Lung microvascular endothelial cell (primary cell): ENCODE results near the gene KIF1A. TPM values are rescaled to one million over a fixed set of nuclear protein-coding genes. Genes with fewer than 3 reads are reported as not detected.

ENCODE experiments used
- DNase-seq, 2 donors: peaks; one replicate each; pipeline versions ENCODE4 v3.0.0 to v3.0.0-alpha.2; 2010; ENCODE audit warnings: low read depth in 2 of 2
- total RNA-seq: library from RNA; depleted of rRNA; stranded (reverse); fragments of >200 nt; gene quantifications from 2 replicates; pipeline ENCODE4 v1.2.1, GENCODE V29; 2014

The KIF1A gene
- total RNA-seq, 1 donor from 2014 or later: 0.20 TPM

GRCh38 chr2:240768216-240768615, 51.8 kb downstream of the KIF1A start:
- no peak for DNase-seq

DNA sequence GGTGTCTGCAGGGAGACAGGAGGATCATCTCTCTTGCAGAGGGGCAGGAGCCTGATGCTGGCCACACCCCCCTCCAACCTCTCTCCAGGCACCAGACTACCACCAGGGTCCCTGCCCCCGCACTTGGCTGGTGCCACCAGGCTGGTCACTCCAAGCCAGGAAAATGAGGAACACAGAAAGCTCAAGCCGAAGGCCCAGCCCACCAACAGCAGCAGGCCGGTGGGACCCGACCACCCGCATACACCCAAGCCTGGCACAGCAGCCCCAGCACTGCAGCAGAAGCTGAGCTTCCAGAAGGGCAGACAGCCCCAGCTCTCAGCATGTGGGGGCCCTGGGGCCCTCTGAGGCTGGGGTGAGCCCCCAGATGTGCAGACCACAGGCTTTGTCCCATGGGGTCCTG, 52.7 kb downstream of the KIF1A start:
- DNase-seq: no peak

DNA sequence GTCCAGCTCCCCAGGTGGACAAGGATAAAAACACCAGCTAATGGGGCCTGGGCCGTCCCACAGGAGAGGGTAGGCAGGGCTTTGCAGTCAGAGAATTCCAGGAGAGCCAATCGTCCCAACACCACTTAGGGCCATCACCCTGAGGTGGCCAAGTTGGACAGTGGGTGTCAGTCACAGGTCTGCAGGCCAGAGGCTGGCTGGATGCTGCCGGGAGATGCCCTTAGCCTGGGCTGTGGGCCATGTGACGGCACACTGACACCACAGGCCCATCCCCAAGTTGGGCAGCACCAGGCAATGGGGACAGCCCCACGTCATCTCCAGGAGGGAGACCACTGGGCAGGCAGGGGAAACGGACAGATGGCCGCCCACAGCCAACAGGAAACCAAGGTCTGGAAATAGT, 53.9 kb downstream of the KIF1A start:
- DNase-seq: no peak

DNA sequence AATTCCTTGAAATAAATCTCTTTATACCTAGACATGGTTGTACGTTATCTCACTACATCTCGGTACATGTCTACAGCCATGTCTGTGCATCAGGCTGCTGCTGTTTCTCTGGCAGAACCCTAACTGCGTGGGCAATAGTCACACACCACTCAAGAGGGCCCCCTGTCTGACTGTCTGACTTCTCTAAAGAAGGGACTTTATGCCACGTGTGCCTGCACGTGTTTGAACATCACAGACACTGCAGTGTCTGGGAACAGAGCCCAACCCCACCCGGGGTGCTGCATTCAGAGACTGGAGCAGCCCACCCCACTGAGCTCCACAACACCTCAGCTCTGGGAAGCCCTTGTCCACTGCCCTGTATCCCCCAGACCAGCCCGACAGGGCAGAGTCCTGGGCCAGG, 55.0 kb downstream of the KIF1A start:
- no peak for DNase-seq

GRCh38 chr2:240764605-240765004, 55.4 kb downstream of the KIF1A start:
- no peak for DNase-seq

- DNase-seq: no peak
Observed at GRCh38 chr2:240762971-240763370, 57.0 kb downstream of the KIF1A start.

DNA sequence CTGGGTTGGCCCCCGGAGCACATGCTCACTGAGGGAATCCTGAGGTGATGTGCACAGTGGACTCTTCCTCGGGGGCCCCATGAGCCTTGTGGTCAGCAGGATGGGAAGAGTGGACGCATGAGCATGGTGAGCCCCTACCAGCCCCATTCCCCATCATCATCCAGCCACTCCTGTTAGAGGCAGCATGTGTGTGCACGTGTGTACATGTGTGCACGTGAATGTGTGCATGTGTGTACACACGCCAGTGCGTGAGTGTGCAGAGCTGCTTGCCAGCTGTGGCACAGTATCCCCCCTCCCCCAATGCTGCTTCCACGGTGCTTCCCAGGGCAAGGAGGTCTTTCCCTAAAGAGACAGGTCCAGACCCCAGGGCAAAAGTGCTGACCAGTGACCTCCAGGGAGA, 57.8 kb downstream of the KIF1A start:
- DNase-seq: no peak

DNA sequence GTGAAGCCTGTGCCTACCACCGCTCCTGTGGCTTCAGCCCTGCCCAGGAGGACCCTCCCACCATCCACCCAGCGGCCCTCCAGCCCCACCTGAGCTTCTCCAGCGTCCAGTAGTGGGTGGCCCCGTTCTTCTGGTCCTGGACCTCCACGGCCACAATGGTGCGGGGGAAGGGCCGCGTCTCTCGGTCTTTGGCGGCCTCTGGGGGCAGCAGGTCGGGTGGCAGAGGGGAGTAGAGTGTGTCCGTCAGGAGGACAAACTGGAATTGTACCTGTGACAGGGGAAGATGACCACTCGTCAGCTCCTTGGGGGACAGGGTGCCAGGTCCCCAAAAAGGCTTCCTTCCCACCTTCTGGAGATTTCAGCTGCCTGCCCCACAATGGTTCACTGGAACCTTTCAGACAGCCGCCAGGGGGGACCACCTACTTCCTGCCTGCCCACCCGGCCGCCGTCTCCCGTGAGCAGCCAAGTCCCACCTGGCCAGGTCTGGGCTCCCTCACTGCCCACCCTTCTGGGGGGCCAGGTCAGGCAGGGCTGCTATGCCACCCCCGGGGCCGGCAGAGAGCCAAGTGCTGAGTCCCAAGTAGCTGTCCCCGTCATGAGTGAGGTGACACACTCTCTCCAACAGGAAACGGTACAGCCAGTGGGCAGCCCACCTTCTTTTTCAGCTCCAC, 59.3 kb downstream of the KIF1A start:
- DNase-seq: no peak

- DNase-seq: no peak
Observed at GRCh38 chr2:240760121-240760520, 59.9 kb downstream of the KIF1A start.

DNA sequence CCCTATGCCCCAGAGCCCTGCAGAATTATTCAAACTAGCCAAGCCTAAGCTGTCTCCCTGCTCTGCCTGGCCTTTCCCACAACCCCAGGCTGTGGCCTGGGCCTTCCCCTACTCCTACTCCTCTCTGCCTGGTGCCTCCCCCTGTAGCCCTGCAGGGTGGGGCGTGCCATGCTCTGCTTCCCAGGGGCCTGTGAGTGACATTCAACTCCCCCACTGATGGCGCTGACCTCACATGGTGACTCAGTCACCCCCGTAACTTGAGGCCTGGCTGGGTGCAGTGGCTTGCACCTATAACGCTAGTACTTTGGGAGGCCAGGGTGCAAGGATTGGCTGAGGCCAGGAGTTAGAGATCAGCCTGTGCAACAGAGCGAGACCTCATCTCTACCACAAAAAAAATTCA, 60.6 kb downstream of the KIF1A start:
- no peak for DNase-seq

- DNase-seq: no peak
Observed at GRCh38 chr2:240757086-240757614, 62.9 kb downstream of the KIF1A start.

DNA sequence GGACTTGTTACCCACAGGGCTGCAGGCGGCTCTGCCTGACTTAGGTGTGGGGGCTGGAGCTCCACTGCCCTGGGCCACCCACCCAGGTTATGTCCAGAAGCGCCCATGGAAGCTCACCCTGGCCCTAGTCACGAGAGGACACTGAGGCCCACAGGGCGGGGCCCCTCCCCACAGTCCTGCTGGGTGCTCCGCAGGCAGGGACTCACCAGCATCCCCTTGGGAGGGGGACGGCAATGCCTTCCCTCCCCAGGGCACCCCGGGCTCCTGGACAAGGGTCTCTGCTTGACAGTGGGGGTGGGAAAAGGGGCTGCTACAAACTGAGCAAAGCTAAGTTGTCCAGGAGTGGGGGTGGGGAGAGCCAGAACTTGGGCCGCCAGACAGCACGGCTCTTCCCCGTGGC, 67.8 kb downstream of the KIF1A start:
- DNase-seq: no peak

DNA sequence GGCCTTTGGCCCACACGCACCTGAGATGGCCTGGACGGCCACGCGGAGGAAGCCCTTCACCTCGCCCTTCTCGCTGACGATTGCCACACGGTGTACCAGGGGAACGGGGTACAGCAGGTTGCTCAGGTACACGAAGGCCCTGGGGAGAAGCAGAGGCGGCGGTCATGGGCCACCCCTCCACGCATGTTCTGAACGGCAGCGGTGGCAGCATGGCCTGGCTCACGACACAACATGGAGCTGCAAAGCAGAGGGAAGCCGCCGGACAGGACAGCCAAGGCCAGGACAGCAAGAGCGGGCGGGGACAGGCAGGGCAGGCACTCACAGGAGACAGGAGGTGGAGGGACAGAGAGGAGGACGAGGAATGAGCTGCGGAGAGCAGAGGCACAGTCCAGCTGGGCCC, 69.6 kb downstream of the KIF1A start:
- no peak for DNase-seq

DNA sequence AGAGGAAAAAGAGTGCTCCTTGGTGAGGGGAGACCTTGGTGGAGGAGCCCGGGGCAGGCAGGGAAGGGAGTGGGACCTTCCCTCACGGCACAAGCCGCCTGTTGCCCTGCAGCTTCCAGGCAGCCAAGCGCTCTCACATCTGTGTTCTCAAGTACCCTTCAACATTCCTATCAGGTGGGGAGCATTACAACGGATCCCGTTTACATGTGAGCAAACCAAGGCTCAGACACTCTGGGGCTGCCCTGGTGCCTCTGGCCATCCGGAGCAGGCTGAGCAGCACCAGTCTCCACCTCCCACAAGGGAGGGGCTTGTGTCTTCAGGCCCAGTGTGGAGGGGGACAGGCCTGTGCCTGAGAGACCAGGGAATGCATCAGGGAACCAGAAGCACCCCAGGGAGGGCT, 70.5 kb downstream of the KIF1A start:
- DNase-seq: no peak

- DNase-seq: no peak
Observed at GRCh38 chr2:240747256-240747655, 72.8 kb downstream of the KIF1A start.

- DNase-seq: no peak
Observed at GRCh38 chr2:240746671-240747070, 73.3 kb downstream of the KIF1A start.

GRCh38 chr2:240745962-240746361, 74.1 kb downstream of the KIF1A start:
- DNase-seq: no peak

GRCh38 chr2:240745456-240745855, 74.6 kb downstream of the KIF1A start:
- no peak for DNase-seq

- DNase-seq: peak in 1 of 2 donors; percentile 12
Observed at GRCh38 chr2:240742602-240743095, 77.4 kb downstream of the KIF1A start.

DNA sequence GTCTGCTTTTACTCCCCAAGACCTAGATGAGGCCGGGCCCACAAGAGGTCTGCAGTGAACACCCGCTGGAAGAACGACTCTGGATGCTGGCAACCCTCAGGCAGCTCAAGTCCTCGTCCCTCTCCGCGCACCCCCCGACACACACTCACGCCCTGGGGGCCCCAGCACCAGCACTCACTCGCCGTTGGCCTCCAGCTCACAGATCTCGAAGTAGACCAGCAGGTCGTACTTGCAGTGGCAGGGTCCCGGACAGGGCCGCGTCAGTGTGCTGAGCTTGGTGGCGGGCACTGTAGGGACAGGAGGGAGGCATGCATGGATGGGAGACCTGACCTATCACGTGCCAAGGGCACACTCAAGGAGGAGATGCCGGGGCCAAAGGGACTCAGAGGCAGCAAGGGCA, 78.9 kb downstream of the KIF1A start:
- no peak for DNase-seq

DNA sequence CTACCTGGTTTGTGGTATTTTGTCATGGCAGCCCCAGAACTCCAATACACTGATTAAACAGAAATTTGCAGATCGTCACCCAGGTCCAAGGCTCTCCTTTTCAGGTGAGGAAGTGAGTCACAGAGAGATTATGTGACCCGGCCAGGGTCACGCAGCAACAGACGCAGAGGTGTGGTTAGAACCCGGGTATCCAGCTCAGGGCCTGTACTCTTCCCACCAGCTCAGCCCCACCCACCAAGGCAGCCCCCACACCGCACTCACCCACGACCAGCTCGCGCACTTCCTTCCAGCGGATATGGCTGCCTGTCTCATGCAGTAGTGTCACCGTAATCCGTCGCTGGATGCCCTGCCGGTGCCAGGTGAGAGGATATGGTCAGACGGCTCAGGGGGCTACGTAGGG, 80.2 kb downstream of the KIF1A start:
- DNase-seq: no peak

- no peak for DNase-seq
Observed at GRCh38 chr2:240737958-240738357, 82.1 kb downstream of the KIF1A start.

DNA sequence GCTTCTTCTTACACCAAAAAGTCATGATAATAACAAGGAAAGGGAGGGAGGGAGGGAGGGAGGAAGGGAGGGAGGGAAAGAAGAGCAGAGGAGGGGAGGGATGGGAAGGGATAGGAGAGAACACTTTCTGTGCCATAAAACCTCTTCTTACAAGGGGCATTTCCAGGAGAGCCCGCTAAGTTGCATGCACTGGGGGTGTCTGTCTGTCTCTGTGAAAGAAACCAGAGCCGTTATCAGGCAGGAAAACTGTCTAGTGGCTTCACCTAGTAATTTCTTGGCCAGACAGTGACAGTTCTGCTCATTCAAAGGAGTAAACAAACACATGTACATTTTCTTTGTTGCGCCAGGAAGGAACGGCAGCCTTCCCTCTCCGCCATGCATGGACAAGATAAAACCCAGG, 82.5 kb downstream of the KIF1A start:
- DNase-seq: no peak
